Medulla oblongata (tissue), 1 donor: ENCODE data around the gene WDHD1.
"Not testable (repeated sequence)": the region's sequence is repeated elsewhere in the genome, so short reads cannot be mapped to it uniquely, and the experiment has no call there.

Experiments used
- DNase-seq: peaks from one replicate; pipeline ENCODE4 v3.0.0-alpha.2; 2015; ENCODE audit errors: extremely low spot score

The WDHD1 gene, protein sequence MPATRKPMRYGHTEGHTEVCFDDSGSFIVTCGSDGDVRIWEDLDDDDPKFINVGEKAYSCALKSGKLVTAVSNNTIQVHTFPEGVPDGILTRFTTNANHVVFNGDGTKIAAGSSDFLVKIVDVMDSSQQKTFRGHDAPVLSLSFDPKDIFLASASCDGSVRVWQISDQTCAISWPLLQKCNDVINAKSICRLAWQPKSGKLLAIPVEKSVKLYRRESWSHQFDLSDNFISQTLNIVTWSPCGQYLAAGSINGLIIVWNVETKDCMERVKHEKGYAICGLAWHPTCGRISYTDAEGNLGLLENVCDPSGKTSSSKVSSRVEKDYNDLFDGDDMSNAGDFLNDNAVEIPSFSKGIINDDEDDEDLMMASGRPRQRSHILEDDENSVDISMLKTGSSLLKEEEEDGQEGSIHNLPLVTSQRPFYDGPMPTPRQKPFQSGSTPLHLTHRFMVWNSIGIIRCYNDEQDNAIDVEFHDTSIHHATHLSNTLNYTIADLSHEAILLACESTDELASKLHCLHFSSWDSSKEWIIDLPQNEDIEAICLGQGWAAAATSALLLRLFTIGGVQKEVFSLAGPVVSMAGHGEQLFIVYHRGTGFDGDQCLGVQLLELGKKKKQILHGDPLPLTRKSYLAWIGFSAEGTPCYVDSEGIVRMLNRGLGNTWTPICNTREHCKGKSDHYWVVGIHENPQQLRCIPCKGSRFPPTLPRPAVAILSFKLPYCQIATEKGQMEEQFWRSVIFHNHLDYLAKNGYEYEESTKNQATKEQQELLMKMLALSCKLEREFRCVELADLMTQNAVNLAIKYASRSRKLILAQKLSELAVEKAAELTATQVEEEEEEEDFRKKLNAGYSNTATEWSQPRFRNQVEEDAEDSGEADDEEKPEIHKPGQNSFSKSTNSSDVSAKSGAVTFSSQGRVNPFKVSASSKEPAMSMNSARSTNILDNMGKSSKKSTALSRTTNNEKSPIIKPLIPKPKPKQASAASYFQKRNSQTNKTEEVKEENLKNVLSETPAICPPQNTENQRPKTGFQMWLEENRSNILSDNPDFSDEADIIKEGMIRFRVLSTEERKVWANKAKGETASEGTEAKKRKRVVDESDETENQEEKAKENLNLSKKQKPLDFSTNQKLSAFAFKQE

DNA sequence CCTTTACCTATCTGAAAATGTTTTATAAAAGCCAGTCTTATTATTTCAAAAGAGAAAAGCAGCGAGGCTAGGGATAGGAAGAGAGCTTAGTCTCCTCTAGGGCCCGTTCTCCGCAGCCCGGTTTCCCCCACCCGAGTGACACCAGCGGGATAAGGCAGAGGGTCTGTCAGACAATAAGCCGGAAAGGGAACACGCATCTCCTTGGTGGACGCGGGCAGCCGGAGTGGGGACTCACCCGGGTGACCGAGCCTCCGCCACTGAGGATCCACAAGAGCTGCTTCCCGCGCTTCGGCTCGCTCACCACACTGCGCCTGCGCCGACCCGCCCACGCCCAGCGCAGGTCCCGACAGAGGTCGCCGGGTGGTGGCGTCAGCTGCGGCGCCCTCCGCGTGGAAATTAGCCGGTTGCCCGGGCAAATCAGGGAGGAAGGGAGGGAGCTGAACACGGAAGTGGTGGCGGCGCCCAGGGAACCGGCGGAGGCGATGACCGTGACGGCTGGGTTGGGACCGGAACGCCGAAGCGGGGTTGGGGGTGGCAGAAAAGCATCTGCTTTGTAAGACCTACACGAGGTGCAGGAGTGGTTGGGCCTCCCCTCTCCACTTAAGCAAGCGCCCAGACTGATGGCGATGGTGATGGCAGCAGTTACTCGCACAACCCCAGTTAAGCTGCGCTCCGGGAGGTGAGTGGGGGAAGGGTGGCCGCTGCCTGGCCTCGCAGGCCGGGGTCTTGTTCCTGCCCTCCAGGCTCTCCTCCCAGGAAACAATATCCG is at the start of gene WDHD1, which contains the start of gene SOCS4:
Gene WDHD1, minus strand, starts transcription at position 307 of the 769 bp plus-strand sequence. CDS start 312 bp downstream, outside the sequence.
Gene SOCS4, plus strand, starts transcription at position 444 of the 769 bp plus-strand sequence. CDS start 15,806 bp downstream, outside the sequence.
- DNase-seq = peak; percentile 95

DNA sequence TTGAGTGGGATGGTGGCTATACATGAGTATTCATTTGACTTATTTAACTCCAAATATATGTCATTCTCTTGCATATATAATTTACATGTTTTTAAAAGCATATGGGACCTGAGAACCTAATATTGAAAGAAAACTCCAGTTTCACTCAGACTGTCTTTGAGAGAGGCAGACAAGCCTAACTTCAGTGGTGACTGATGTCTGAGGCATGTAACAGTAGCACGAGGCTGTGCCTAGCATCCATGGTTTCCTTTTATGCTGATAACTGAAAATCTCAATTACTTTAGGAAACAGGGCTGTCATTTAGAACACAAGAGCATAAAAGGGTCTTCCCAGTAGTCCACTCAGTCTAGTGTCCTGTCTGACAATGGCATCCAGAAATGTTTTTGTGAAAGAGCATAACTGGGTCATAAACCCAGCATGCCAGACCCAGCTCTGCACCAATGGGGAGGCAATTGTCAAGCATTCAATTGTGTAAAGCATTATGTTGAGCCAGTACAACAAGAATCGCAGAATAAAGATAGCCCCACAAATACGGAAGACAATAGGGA is 48.8 kb upstream of the WDHD1 start:
- DNase-seq = no peak

DNA sequence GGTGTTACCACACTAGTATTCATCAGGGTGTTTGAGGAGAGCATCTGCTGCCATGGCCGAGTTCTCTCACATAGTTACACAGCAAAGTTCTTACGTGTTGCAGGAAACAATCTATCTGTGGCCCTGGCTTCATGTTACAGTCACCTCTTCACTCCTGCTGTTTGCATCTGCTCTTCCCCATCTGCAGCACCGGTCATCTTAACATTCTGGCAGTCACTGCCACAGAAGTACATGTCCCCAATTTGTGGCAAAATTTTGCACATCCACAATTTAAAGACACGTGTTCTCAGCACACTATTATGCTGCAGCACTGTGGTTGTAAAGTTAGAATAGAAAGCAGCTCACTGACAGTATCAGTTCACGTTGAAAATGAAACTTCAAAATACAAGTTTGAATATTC is 47.8 kb upstream of the WDHD1 start:
- DNase-seq = no peak

DNA sequence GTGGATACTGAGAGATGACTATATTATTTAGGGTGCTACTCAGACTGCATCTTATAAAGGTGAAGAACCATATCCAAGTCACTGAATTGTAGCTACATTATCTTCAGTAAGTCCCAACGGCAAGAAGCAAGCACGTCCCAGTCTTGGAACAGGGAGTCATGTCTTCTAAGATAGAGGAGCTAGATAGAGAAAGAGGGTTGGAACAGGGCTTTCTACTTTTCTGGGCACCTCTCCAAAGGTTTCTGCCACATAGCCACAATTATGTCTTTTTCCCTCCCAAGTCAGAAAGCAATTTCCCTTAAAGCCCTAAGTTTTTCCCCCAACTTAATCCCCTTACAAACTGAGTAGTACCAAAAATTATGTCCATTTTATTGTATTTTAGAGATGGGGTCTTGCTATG is 47.0 kb upstream of the WDHD1 start:
- DNase-seq = no peak

DNA sequence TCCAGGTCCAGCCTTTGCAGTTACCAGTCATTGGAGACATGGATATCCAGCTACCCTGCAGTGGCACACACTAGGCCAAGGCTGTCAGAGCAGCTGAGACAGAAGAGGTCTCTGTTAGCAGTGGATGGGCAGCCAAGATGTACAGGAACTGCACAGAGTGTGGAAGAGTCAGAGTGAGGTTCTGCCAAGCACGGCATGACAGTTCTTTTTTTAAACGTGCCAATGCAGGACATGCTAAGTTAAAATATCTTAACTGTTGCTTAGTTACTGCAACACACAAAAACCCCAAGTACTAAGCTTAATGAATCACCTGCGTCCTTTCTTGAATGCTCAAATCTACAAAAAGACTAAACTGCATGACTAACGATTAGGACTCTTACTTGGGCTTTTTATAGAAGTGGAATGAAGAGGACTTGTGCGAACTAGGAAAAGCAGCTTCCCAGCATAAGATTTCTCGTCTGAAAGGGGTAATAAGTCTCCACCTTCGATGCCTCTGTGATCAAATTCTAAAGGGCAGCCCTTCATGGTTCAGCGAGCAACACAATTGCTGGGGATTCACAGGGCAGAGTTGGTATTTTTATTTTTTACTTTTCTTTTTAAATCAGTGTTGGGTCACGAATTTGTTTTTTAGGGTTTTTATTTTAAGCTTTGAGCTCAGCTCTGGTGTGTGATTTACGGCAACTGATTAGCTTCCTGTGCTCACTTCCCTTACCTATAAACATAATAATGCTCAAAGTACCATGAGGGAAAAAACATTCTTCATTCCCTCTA is 45.2 kb upstream of the WDHD1 start:
- peak; percentile 83 for DNase-seq

DNA sequence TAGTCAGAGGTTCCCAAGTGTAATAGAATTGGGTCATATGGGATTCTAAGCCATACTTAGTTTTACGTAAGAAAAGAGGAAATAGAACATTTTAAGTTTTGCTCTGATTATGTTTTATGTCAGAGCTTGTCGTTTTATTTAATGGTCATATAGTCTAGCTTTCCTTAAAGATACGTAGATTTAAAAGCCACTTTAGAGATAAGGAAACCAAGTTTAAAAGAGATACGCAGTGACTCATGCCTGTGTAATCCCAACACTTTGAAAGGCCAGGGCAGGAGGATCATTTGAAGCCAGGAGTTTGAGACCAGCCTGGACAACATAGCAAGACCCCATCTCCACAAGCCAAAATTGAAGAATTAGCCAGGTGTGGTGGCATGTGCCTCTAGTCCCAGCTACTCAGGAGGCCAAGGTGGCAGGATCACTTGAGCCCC is 44.1 kb upstream of the WDHD1 start:
- no peak for DNase-seq

DNA sequence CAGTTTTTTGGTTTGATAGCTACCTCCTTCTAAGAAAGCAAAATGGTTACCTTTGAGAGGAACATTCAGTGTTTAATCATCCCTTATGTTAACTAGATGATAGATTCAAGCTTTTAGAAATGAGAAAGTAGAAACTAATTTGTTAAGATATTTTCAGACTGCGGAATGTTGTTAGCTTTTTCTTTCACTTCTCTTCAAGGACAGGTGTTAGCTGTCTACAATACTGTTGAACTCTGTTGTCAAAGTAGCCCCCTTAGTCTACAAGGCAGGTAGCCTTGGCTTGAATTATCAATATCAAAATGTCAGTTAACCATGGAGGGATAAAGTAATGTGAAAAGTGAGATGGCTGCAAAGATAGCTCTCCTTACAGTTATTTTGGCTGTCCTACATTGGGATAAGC is 39.3 kb upstream of the WDHD1 start:
- no peak for DNase-seq

DNA sequence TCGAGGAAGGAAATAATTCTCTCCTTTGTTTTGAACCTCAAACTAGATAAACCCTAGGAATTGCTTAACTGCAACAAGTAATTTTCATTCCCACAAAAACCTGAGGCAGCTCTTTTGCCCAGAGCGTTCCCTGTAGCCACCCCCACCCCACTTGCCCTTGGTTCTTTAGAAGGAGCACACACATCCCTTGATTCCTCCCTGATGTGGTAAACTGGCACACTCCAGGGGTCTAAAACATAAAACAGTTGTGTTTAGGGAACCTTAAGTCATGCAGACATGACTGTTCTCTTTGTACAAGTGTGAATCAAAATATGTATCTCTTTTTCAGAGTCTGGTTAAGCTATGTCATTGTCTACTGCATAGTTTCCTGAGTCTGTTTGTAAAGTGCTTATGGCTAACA is 38.5 kb upstream of the WDHD1 start:
- DNase-seq = no peak

DNA sequence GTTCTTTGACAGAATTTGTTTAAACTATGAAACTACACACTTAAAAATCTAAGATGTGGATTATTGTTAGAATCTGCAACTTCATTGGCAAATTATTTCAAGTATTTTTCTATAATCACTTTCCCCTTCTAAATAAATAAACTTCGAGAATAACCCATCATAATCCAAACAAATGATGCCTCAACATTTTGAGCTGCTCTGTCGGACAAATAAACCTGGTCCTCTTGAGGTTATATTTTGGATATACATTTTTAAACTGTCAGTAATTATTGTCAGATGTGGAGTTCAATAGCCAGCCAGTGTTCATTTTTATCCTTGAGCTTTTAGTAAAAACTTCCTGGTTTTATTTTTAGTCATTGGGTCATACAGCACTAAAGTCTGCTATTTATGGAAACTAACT is 38.0 kb upstream of the WDHD1 start:
- DNase-seq = not testable (repeated sequence)

DNA sequence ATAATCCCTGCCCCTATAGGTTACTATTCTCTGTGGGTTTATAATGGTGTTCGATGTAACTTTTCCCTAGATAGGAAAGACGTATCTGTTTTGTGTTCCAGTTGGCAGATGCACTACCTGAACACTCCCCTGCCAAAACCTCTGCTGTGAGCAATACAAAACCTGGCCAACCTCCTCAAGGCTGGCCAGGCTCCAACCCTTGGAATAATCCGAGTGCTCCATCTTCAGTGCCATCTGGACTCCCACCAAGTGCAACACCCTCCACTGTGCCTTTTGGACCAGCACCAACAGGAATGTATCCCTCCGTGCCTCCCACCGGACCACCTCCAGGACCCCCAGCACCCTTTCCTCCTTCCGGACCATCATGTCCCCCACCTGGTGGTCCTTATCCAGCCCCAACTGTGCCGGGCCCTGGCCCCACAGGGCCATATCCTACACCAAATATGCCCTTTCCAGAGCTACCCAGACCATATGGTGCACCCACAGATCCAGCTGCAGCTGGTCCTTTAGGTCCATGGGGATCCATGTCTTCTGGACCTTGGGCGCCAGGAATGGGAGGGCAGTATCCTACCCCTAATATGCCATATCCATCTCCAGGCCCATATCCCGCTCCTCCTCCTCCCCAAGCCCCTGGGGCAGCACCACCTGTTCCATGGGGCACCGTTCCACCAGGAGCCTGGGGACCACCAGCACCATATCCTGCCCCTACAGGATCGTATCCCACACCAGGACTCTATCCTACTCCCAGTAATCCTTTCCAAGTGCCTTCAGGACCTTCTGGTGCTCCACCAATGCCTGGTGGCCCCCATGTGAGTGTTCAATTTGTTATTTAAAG is 35.8 kb upstream of the WDHD1 start:
- DNase-seq = peak; percentile 36

DNA sequence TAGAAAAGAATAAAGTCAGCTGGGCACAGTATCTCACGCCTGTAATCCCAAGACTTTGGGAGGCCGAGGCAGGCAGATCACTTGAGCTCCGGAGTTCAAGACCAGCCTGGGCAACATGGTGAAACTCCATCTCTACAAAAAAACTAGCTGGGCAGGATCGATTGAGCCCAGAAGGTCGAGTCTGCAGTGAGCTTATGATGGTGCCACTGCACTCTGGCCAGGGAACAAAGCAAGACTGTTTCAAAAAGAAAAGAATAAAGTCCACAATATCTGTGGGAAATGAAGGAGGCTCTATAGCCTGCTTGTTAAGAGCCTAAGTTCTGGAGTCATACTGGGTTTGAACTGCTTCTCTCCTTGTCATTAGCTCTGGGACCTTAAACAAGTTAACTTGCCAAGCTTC is 32.4 kb upstream of the WDHD1 start:
- DNase-seq = no peak

DNA sequence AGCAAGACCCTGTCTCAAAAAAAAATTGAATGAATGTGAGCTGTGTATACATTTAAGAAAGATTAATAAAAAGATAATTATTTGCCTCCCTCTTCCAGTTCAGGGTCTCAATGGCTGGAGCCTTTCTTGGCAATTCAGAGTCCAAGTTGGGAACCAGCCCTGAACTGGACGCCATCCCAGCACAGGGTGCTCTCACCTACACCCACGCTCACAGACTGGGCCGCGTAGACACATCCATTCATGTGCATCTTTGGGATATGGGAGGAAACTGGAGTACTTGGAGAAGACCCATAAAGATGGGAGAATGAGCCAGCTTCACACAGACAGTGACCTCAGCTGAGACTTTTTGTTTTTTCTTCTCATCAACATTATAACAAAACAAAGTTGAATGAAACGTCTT is 31.0 kb upstream of the WDHD1 start:
- no peak for DNase-seq

DNA sequence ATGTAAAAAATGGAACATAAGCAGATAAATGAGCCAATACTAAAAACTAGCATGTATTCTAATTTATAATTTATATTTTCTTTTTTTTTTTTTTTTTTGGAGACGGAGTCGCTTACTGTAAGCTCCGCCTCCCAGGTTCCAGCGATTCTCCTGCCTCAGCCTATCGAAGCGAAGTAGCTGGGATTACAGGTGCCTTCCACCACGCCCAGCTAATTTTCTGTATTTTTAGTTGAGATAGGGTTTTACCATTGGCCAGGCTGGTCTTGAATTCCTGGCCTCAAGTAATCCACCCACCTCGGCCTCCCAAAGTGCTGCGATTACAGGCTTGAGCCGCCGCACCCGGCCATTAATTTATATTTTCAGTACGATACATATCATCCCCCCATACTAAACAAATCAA is 27.2 kb upstream of the WDHD1 start:
- no peak for DNase-seq

DNA sequence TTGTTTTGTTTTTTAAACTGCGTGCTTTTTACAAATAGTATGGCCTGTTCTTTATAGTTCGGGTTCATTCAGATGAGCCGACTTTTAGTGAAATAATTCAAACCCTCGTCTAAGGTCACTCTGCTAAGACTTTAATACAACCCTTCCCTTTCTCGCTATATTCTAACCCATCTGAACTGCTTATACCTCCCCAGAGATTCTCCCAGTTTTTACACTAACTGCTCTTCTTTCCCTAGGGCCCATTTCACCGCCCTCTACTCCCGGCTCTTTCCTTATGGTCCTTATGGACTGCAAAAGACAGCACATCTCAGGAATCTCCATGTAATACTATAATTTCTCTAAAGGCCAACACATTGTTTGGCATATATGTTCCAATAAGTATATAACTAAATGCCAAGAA is 26.6 kb upstream of the WDHD1 start:
- no peak for DNase-seq

DNA sequence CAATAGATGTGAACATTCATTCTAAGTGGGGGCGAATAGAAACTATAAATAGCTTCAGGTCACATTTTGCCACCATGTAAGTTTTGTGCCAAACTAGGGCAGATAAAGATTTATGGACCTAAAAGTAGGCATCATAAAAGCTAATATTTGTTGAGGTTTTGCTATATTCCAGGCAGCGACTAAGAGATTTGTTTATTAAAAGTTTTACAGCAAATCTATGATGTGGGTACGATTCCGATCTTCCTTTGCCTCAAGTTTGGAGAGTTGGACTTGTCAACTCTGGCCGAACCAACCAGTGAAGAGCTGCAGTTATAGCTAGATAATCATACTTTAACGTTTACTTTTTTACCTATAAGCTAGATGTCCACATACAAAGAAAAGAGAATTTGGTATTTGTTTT is 26.1 kb upstream of the WDHD1 start:
- DNase-seq = no peak

DNA sequence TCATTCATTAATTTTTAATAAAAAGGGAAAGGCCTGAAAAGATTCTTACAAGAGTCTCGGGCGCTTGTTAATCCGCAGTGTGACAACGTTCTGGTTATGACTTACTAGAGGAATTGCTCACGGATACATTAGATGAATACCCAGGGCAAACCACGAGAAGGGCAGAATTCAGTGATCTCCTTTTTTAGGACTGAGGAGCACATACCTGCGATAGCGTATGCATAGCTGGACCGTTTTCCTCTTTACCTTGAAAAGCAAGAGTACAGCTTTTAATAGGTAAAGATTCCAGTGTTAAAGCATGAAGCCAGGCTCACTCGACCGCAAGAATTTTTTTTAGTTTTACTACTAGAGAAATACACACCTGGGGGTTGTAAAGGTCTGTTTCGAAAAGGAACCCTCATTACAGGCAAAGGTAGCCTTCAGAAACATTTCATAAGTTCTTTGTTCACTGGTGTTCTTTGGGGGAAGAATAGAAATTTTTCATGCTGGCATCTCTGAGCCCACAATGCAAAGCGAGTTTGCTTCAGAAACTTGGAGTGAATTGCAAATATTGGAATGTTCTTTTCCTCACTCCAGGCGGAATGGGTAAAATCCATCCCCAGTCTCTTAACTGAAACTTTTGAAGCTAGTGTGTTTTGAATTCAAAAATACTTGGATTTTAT is 25.5 kb upstream of the WDHD1 start:
- peak; percentile 38 for DNase-seq

DNA sequence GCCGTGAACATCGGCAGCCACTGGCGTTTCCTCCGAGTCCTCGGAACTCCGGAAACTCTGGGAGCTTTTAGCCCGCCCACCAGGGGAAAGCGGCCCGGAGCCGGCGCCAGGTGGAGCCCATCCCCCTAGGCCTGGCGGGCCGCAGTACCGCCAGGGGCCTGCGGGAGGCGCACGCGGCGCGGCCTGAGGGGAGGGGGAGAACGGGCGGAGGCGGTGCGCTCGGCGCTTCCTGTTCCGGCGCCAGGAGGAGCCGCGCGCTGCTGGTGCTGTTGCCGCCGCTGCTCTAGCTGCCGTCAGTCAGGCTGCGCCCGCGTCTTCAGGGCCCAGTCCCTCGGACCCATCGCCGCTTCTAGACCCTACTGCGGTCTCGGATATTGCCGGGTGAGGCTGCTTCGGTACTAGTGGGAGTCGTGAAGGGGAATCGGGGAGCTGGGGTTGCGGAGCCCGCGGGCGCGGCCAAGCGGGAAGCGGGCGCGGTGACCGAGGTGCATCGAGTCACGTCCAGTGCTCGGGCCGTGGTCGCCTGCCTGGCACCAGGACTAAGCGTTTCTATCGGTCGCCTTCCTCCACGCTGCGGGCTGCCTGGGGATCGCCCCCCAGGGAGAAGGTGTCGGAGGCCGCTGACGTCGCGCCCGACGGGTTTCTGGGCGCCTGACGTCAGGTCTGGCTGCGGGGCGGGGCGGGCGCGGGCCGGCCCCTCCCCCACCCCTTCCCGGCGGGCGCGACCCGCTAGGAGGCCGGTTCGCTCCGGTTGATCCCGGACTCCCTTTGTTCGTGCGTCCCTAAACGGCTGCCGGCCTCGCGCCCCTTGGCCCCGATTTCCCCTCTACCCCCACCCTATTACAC is 24.7 kb upstream of the WDHD1 start, which contains the start of gene MAPK1IP1L:
Gene MAPK1IP1L, plus strand, starts transcription at position 225 of the 846 bp plus-strand sequence. CDS start 10,037 bp downstream, outside the sequence.
- peak; percentile 94 for DNase-seq

DNA sequence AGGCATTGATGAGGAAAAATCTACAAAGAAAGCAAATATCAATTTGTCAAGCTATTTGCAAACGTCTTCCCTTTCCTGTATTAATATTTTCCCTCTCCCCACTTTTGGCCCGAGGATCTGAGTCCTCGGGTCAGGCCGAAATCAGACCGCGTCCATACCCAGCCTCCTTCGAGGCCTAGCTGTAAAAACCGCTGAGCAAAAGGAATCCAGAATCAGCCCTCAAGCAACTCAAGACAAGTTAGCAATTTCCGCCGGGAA is 24.2 kb upstream of the WDHD1 start:
- DNase-seq = no peak
